ENCODE data around the gene DLGAP1.

Gene DLGAP1

GRCh38 chr18:4096486-4096885 is 358.6 kb downstream of the DLGAP1 start:
- no peak overlapping the region for H3K4me3 ChIP-seq (ENCODE audit: low read depth, low read length)
- DNase-seq (ENCODE audit: low read depth): no peak
- TF ChIP-seq CTCF (IDR thresholded peaks at IDR 0.05; ENCODE audit: insufficient read depth, low read depth, low read length, missing control alignments): no peak

GRCh38 chr18:4093676-4094075 is 361.4 kb downstream of the DLGAP1 start:
- TF ChIP-seq CTCF (IDR thresholded peaks at IDR 0.05; ENCODE audit: insufficient read depth, low read depth, low read length, missing control alignments): no peak
- no peak for DNase-seq (ENCODE audit: low read depth)
- no peak overlapping the region for H3K4me3 ChIP-seq (ENCODE audit: low read depth, low read length)

- TF ChIP-seq CTCF (IDR thresholded peaks at IDR 0.05; ENCODE audit: insufficient read depth, low read depth, low read length, missing control alignments): no peak
- no peak for DNase-seq (ENCODE audit: low read depth)
- H3K4me3 ChIP-seq (ENCODE audit: low read depth, low read length): no peak overlapping the region
These were observed 370.7 kb downstream of the DLGAP1 start for GRCh38 chr18:4084382-4084900.

GRCh38 chr18:4078246-4078645 is 376.9 kb downstream of the DLGAP1 start:
- no peak for TF ChIP-seq CTCF (IDR thresholded peaks at IDR 0.05; ENCODE audit: insufficient read depth, low read depth, low read length, missing control alignments)
- no peak for DNase-seq (ENCODE audit: low read depth)
- no peak overlapping the region for H3K4me3 ChIP-seq (ENCODE audit: low read depth, low read length)

GRCh38 chr18:4077721-4078120 is 377.4 kb downstream of the DLGAP1 start:
- H3K4me3 ChIP-seq (ENCODE audit: low read depth, low read length): no peak overlapping the region
- no peak for TF ChIP-seq CTCF (IDR thresholded peaks at IDR 0.05; ENCODE audit: insufficient read depth, low read depth, low read length, missing control alignments)
- DNase-seq (ENCODE audit: low read depth): no peak

- H3K4me3 ChIP-seq (ENCODE audit: low read depth, low read length): no peak overlapping the region
- DNase-seq (ENCODE audit: low read depth): no peak
- TF ChIP-seq CTCF (IDR thresholded peaks at IDR 0.05; ENCODE audit: insufficient read depth, low read depth, low read length, missing control alignments): no peak
These were observed 377.9 kb downstream of the DLGAP1 start for GRCh38 chr18:4077204-4077603.

GRCh38 chr18:4074647-4075046 is 380.5 kb downstream of the DLGAP1 start:
- DNase-seq (ENCODE audit: low read depth): no peak
- H3K4me3 ChIP-seq (ENCODE audit: low read depth, low read length): no peak overlapping the region
- TF ChIP-seq CTCF (IDR thresholded peaks at IDR 0.05; ENCODE audit: insufficient read depth, low read depth, low read length, missing control alignments): no peak
